Kidney tubule cell (primary cell): ENCODE measurements around the gene ACSS3.

Experiments
- DNase-seq: peaks from one replicate; pipeline ENCODE4 v3.0.0-alpha.2; 2018; ENCODE audit warnings: low spot score

Gene ACSS3

DNA sequence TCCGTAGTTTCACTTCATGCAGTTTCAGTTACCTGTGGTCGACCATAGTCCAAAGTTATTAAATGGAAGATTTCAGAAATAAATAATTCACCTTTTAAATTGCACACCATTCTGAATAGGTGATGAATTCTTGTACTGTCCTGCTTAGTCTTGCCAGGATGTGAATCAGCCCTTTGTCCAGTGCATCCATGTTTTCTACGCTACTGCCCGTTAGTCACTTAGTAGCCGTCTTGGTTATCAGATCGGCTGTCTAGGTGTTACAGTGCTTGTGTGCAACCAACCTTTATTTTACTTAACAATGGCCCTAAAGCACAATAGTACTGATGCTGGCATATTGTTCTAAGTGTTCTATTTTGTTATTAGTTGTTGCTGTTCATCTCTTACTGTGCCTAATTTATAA lies 146.7 kb downstream of the ACSS3 start:
- peak; percentile 76 for DNase-seq

DNA sequence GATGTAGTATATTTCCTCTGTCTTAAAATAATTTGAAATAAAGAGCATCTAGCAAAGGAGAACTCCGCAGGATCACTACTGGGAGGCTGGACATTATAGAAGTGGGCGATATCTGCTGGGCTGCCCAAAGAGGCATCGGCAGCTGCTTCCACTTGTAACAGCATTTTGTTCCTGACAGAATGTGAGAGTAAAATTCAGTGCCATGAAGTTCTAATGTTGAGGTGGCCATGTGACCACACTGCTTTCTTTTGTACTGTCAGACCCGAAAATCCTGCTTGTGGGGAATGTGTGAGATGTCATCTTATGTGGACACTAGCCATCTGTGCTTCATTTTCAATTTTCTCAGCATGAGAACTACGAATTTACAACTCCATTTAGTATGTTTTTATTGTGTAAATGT lies 151.9 kb downstream of the ACSS3 start:
- no peak for DNase-seq

DNA sequence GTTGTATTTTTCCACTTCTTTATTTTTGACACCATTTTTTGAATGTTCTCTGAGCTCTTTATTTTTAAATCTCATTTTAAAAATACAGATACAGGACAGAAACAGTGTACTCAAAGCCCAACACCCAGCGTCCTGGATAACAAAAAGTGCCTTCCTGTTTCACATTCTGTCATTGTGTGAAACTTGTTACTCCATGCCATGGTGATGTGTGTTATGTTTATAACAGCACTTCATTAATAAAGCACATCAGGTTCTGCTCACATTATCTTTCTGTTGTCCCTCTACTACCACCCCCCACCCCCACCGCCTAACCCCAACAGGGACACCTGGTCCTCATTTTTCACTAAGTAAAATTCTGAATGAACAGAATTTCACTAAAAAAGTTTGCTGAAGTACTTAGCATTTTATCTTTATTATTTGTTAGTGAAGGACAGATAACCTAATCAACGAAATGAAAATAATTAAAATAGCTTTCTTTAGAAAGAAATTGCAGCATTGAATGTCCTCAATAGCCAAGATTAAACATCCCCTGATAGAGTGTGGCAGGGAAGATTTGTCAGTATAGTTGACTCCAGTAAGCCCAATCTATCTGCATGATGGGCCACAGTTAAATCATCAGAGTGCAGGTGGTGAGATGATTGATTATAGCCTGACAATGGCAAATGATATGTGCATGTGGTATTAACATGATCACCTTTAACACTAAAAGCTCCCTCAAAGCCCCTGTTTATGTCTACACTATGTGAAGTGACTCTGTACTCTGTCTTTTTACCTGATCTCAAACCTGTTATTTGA lies 153.9 kb downstream of the ACSS3 start:
- DNase-seq, result no peak

DNA sequence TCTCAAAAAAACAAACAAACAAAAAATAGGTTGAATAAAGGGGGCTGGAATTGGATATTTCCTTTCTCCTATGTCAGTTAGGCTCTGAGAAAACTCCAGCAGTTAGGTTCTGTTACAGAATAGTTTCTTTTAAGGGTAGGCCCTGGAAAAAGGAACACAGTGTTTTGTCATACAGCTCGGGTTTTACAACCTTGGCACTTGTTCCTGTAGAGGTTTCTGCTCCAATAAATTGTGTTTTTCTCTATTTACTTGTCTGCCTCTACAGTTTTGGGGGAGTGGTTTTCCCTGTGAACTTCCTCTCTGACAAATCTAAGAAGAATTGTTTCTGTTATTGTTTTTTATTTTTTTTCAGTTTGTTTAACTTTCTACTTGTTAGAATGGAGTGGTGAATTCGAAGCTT lies 167.6 kb downstream of the ACSS3 start:
- DNase-seq, result no peak

DNA sequence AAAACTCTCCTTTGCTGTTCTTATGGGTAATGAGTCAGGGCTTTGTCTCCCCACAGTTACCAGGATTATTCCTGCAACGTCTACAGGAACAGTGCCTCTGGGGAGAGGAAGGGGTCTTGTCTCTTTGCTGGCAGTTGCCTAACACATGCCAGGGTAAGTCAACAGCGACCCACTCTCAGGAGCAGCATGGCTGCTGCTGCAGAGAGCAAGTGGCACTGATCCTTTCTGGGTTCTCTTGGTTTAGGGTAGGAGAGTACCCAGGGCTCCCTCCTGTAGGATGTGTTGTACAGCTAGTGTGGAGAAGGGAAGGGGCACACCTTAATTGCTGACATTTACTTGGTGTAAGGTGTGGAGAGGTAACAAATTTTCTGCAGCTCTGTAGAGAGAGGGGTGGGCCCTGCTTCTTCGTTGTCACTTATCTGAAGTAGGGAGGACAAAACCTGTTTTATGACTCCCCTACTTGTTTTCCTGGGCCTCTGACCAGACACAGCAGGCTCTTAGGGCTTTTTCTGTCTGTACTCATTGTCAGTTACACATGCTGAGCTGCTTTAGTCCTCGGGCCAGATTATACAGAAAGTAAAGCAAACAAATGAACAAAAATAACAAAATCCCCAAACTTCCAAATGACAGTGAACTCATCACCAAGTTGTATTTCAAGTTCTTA lies 168.2 kb downstream of the ACSS3 start:
- DNase-seq, result no peak

DNA sequence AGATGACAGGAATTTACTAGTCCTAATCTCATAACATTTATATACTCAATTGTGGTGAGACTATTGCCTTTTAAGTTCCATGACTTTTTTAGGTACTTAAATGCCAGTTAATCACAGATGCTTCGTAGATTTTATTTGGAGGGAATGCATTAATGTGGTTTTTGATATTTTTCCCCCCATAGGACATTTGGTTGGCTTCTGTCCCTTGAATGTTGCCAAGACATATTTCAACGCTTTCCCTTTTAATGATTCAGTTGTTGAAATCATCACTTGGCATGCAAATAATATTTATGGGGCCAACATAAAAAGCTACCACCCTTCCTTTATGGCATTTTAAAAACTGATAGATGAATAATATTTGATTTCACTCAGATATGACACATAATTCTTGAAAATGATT lies 172.1 kb downstream of the ACSS3 start:
- no peak for DNase-seq

DNA sequence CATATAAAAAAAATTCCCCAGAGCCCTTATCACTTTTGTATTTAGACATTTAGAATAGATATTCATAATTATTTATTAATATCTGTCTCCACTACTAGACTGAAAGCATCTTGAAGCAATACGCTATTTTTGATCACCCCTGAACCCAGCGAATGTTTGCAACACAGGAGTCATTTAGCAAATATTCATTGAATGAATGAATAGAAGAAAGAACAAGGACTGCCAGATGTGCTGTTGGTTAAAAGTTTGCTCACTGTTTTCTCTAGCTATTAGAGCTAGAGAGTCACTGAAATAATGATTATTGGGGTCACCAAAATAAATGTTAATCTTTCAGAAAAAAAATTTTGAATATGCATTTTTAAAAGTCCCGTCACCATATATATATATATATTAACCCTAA lies 174.3 kb downstream of the ACSS3 start:
- no peak for DNase-seq

DNA sequence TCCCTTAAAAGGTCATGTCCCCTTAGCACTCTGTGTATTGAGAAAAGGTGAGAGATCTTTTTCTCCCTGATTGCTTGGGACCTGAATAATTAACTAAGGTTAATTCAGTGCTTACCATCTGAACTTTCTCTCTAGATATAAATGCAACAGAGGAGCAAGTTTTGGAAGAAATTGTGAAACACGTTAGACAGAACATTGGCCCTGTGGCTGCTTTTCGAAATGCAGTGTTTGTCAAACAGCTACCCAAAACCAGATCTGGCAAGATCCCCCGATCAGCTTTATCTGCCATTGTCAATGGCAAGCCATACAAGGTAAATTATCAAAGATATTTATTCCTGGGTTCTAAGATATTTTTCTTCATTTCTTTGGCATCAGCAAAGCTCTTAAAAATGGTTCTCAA lies 175.5 kb downstream of the ACSS3 start:
- no peak for DNase-seq

DNA sequence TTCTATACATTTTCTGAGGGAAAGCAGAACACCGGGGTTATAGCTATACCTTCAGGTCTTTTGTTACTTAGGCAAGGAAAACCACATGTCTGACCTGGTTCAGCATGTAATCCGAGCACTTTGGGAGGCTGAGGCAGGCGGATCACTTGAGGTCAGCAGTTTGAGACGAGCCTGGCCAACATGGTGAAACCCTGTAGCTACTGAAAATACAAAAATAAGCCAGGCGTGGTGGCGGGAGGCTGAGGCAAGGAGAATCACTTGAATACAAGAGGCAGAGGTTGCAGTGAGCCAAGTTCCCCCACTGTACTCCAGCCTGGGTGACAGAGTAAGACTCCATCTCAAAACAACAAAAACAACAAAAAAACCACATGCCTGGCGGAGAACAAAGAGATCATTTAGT lies 177.6 kb downstream of the ACSS3 start:
- no peak for DNase-seq

DNA sequence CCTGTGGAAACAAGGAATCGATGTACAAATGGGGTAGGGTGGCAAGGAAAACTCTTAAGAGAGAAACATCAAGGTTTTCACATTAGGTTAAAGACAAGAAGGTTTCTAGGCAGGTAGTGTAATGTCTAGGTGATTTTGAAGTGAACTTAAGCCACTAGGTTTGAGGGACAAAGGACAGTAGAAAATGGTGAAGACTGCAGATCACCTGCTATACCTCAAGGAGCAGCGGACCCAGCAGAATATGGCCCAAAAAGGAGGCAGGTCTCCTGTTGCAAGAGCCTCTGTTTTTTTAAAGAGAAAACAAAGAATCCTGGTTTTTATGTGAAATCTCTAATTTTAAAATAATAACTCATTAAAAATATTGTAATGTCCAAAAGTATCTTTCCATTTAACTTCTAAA lies 178.1 kb downstream of the ACSS3 start:
- DNase-seq, result no peak

DNA sequence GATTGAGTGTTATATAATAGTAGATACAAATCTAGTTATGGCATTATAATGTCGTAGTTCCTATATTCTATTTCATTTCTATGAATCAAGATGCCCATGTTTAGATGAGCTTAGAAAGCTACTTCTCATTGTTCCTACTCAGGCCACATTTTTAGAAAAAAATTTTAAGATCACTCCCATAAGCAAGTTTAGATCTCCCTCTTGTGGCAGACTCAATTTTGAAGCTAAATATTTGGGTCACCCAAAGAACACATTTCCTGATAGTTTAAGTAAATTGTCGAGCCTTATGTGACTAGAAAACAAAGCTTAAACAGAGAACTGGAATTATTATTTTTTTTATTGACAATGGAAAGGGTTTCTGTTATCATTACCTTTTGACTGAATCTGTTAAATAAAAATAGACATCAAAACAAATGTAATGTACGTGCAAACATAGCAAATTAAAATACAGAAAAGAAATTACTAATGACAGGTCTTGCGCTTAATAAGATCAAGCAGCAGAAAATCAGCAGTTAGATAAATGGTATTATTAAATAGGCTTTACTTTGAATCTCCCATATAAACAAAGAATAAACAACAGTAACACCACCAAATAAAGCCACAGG lies 180.2 kb downstream of the ACSS3 start:
- peak; percentile 41 for DNase-seq

DNA sequence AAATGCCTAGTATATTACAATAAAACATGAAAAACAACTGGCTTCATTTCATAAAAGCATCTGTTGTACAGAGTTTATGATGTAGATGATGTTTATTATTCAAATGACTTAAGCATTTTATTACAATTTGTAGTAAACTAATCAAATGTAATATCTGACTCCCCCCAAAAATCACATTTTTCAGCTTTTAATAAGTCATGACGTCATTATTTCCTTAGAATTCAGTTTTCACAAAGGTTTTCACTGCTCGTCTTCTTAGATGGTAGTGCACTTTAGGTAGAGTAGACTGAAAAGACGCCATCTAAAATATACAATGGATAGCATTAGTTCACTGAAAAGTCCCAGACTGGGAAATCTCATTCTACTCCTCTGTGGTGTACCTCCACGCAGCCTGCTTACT lies 181.5 kb downstream of the ACSS3 start:
- no peak for DNase-seq

DNA sequence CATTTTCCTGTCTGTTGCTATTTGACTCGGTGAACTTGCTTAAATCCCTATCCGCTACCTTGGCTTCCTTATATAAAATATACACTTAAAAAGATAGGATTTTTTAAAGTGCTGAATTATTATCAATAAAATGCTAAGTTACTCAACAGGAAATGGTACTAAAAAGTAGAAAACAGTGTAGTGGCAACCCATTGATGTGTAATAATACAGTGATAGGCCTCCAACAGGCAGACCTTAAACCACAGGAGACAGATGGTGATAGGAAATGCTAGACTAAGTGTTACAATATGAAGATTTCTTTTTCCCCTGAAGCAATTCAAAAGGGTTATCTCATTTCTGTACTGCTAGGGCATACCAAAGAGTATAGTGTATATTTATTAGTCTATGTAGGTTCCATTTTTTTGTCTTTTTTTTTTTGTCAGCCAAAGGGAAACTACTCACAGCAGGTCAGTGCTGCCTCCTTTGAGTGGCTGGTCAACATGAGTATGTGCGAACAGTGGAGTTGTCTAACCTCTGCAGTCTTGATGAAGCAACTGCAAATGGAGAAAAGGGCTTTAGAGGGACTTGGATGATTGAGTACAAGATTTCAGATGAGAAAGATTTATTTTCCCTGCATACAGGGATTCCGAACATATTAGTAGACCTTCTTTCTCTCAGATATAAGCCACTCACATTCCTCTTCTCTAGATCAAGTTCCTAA lies 183.8 kb downstream of the ACSS3 start:
- no peak for DNase-seq

DNA sequence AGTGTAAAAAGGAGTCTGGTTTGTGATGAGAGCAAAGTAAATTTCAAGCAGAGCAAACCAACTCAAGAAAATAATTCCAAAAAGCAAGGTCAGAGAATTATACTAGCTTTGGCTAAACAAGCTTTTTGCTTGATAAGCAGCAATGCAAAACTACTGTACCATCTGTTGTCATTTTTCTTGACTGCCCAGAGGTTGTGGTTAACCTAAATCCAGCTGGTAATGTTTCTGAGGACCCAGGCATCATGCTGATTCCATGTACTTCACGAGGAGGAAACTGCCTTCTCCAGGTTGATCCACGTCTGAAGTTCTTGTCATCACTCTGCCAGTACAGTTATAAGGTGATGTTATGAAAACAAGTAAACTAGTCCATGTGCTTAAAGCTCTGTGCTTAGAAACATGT lies 185.2 kb downstream of the ACSS3 start:
- DNase-seq, result no peak

DNA sequence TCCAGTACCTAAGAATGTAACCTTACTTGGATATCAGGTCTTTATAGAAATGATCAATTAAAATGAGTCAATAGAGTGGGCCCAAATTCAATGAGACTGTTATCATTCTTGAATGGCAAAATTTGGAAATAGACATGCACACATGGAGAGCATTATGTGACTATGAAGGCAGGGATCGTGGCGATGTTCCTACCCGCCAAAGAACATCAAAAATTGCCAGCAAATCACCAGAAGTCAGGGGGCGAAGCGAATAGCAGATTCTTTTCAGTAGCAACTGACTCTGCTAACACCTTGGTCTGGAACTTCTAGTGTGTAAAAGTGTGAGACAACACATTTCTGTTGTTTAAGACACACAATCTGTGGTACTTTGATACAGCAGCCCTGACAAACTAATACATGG lies 192.5 kb downstream of the ACSS3 start:
- no peak for DNase-seq

DNA sequence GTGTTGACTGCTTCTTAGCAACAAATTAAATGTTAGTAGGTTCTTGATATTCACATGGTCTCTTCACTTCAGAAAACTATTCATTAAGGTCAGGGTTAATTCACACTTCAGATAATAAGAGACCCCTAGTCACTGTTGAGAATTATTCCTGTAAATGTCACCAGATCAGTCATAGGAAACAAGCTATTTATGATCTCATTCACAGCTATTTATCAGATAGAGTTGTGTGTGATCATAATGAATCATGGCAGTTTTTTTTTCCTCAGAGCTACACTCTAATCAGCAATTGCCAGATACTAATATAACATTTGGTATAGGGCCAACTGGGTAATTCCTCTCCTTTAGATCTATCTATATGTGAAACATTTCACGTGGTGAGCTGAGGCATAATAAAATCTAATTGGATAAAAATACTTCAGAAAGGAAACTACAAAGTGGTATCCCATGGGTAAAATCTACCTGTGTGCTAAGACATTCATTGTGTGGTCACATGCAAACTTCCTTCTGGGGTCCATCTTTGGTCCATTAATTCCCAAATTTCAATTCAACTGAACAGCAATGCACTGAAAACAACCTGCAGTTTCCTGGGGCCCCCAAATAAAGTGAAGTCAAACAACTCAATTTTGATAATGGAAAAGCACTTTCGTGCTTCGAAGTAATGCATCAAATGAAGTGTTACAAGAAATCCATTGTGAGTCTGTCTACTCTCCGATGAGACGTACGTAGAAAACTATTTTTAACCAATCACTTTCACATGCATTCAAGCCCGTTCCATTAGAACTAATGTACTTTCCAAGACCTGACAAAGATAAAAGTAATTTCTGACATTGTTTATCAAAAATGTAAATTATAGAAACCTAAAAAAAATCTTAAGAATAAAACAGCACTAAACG lies 197.0 kb downstream of the ACSS3 start:
- peak; percentile 30 for DNase-seq

DNA sequence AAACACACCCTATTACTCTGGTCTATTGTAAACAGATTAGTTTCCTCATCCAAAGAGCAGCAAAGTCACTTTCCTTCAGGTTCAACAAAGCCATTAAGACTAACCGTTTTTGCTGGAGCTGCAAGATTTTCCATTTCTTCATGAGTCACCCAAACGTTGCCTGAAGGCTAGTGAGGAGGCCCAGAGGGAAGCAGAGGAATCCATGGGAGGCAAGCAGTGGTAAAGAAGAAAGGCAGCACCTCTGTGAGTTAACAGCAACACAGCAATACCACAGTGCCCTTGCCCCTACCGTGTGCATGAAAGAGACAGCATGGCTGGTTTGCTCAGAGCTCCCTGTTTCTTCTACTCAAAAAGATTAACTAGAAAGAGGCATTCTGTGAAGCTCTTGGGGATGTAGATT lies 206.3 kb downstream of the ACSS3 start:
- DNase-seq, result peak; percentile 37

DNA sequence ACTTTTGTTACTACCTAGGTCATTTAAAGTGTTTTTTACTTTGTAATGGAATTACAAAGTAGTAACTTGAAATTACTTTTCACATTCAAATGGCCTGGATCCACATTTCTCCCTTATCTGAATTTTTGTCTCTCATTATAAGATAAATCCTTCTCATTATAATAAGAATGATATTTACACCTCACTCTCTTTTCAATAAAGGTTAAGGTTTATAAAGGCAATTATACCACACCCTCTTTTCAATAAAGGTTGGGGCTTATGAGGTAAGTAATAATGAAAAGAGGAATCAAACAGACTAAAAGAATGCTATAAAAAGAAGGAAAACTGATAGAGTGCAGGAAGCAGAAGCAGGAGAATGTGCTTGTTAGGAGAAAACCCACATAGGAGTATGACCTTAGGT lies 210.8 kb downstream of the ACSS3 start:
- DNase-seq, result no peak

DNA sequence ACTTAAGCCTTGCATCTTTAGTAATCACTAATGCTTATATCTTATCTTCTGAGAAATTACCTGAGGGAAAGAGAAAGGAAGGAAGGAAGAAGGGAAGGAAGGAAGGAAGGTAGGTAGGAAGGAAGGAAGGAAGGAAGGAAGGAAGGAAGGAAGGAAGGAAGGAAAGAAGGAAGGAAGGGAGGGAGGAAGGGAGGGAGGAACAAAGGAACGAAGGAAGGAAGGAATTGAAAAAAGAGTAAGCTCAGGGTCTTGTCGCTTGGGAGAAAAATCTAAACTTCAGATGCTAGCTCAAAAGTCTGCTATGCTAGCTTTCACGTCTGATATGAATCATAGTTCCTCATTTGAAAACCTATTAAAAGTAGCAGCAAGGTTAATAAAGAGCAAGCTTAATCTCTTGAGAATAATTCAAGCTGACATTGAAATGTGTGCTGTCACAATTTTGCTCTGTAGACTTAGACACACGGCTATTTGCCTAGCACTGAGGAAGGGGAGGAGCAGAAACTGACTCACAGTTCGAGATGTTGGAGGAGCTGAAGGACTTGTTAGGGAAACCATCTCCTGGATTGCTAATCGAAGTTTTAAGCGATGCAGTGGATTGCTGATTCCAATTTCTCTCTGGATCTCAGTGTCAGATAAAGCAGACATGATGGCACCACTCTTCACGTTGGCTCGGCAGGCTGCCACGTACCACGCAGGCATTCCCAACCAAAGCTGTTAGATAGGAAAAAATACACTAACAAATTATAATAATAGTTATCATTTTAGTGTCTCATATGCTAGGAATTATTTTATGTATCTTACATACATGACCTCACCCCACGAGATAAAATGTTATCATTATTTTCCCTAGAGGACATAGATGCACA lies 216.7 kb downstream of the ACSS3 start:
- DNase-seq, result no peak

DNA sequence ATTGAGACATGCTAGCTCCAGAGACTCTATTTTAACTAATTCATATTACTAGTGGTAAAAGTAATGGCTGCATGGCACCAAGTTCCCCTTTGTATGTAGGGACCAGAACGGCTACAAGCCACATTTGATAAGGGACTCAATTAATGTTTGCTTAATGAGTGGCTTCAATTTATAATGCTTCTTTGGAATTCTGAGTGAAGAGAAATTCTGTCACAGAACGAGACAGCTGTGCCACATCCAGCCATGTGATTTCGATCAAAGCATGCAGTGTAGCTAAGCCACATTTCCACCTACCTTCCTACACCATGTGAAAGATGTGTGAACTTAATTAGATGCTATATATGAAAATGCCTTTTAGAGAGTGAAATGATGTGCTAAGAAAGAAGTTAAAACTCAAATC lies 217.4 kb downstream of the ACSS3 start:
- no peak for DNase-seq
